Upper lobe of left lung (tissue), 4 donors: ENCODE data around the gene SYNJ2.

Experiments
- CTCF ChIP-seq, 6 experiments: fragments of 450-650 bp in 4 of 6; fragments of 200-600 bp in 2 of 6; sonication (generic) in 2 of 6; IDR thresholded peaks; one replicate each; pipeline ENCODE4 v1.5.1; 2016 to 2019; ENCODE audit warnings: antibody characterized with exemption in 6 of 6
- EP300 ChIP-seq, 4 donors: sonication (generic); formaldehyde crosslinking; IDR thresholded peaks; one replicate each; pipeline ENCODE4 v1.5.1; 2017; ENCODE audit warnings: antibody characterized with exemption in 4 of 4, control low read depth in 2 of 4
- POLR2A ChIP-seq, 4 donors: fragments of 450-650 bp; IDR thresholded peaks; one replicate each; pipeline ENCODE4 v1.5.1; 2016 to 2017; ENCODE audit warnings: antibody characterized with exemption in 4 of 4, mild to moderate bottlenecking in 2 of 4
- POLR2AphosphoS5 ChIP-seq, 2 donors: sonication (generic); formaldehyde crosslinking; IDR thresholded peaks; one replicate each; pipeline ENCODE4 v1.5.1; 2017; ENCODE audit warnings: antibody characterized with exemption in 2 of 2

- no peak for TF ChIP-seq POLR2A (IDR thresholded peaks at IDR 0.05)
- no peak for TF ChIP-seq CTCF (IDR thresholded peaks at IDR 0.05)
- no peak for TF ChIP-seq POLR2AphosphoS5 (IDR thresholded peaks at IDR 0.05)
- no peak for TF ChIP-seq EP300 (IDR thresholded peaks at IDR 0.05)
These were observed 68.6 kb downstream of the SYNJ2 start for GRCh38 chr6:158050107-158050735.
